HepG2 (cell line): ENCODE data around the gene DHRS1. TPM values are rescaled to one million over a fixed set of nuclear protein-coding genes. Genes with fewer than 3 reads are reported as not detected.

ENCODE experiments used
- ARNT2 ChIP-seq: sonication (generic); formaldehyde crosslinking; IDR thresholded peaks from 2 replicates; pipeline ENCODE4 v1.8.0; 2022; ENCODE audit warnings: mild to moderate bottlenecking, low read depth, missing genetic modification reagents, moderate library complexity
- GATAD2A ChIP-seq: IDR thresholded peaks from 2 replicates; pipeline ENCODE4 v1.6.1; 2016
- HBP1 ChIP-seq: IDR thresholded peaks from 2 replicates; pipeline ENCODE4 v1.6.1; 2016; ENCODE audit warnings: low read depth, control low read depth
- HMGXB4 ChIP-seq, 2 experiments: sonication (generic) in 1 of 2; formaldehyde crosslinking in 1 of 2; IDR thresholded peaks; 2 replicates each; pipeline versions ENCODE4 v1.4.0 to v1.6.1; 2018 to 2020; ENCODE audit warnings: missing genetic modification reagents in 2 of 2, borderline replicate concordance in 1 of 2, low read depth in 1 of 2, mild to moderate bottlenecking in 1 of 2, missing biosample characterization in 1 of 2
- IKZF1 ChIP-seq: fragments of 450-650 bp; IDR thresholded peaks from 2 replicates; pipeline ENCODE4 v1.7.1; 2016
- KLF12 ChIP-seq: sonication (generic); formaldehyde crosslinking; IDR thresholded peaks from 2 replicates; pipeline ENCODE4 v1.4.0; 2020; ENCODE audit warnings: missing genetic modification reagents, borderline replicate concordance
- NCOR1 ChIP-seq: fragments of 200-600 bp; sonication (generic); IDR thresholded peaks from 2 replicates; pipeline ENCODE4 v1.7.0; 2017; ENCODE audit warnings: antibody characterized with exemption, low read length, borderline replicate concordance
- PPARG ChIP-seq: conservative IDR thresholded peaks from 2 replicates; pipeline ENCODE4 v1.6.1; 2016; ENCODE audit warnings: missing biosample characterization, missing genetic modification reagents
- SMARCC2 ChIP-seq: fragments of 450-650 bp; IDR thresholded peaks from 2 replicates; pipeline ENCODE4 v1.6.1; 2017; ENCODE audit warnings: antibody characterized with exemption, mild to moderate bottlenecking
- SNAI1 ChIP-seq: sonication (generic); formaldehyde crosslinking; IDR thresholded peaks from 2 replicates; pipeline ENCODE4 v1.5.0; 2020; ENCODE audit warnings: mild to moderate bottlenecking, missing genetic modification reagents, borderline replicate concordance
- SRF ChIP-seq: IDR thresholded peaks from 2 replicates; pipeline ENCODE4 v1.6.1; 2011; ENCODE audit warnings: mild to moderate bottlenecking, low read depth, low read length, moderate library complexity
- TARDBP ChIP-seq: sonication (generic); formaldehyde crosslinking; IDR thresholded peaks from 2 replicates; pipeline ENCODE4 v1.8.0; 2022; ENCODE audit warnings: mild to moderate bottlenecking, missing genetic modification reagents
- ZNF496 ChIP-seq: sonication (generic); formaldehyde crosslinking; IDR thresholded peaks from 2 replicates; pipeline ENCODE4 v1.8.1; 2023; ENCODE audit warnings: mild to moderate bottlenecking, moderate library complexity, missing genetic modification reagents; ENCODE audit not compliant: insufficient replicate concordance
- ZNF543 ChIP-seq: sonication (generic); formaldehyde crosslinking; IDR thresholded peaks from 2 replicates; pipeline ENCODE4 v1.4.0; 2020; ENCODE audit warnings: mild to moderate bottlenecking, missing genetic modification reagents
- ZNF83 ChIP-seq: sonication (generic); formaldehyde crosslinking; IDR thresholded peaks from 2 replicates; pipeline ENCODE4 v1.4.0; 2020; ENCODE audit warnings: missing genetic modification reagents, mild to moderate bottlenecking, borderline replicate concordance
- ZNF841 ChIP-seq: sonication (generic); formaldehyde crosslinking; IDR thresholded peaks from 2 replicates; pipeline ENCODE4 v1.8.1; 2023; ENCODE audit warnings: missing genetic modification reagents, borderline replicate concordance
- polyA plus RNA-seq, 8 experiments: library from polyadenylated mRNA; depleted of rRNA in 3 of 8; stranded (reverse) in 7 of 8; unstranded in 1 of 8; fragments of >200 nt; fragmentation: Illumina TruSeq in 4 of 8; extraction: Trizol in 4 of 8; gene quantifications; 2 replicates each; pipeline versions ENCODE4 v1.2.1 to v1.2.3, GENCODE V29; 2011 to 2016; ENCODE audit warnings: low read depth in 4 of 8, missing spikeins in 1 of 8, mixed read lengths in 1 of 8; ENCODE audit not compliant: insufficient read depth in 1 of 8
- total RNA-seq, 5 experiments: library from RNA; depleted of rRNA; stranded (reverse); fragments of >200 nt; fragmentation: Illumina TruSeq; extraction: Trizol; gene quantifications; 2 replicates each; pipeline ENCODE4 v1.2.3, GENCODE V29; 2016; ENCODE audit warnings: low read depth in 1 of 5
- TF ChIP-seq, protein P1 (sequence below): sonication (generic); formaldehyde crosslinking; IDR thresholded peaks from 2 replicates; pipeline ENCODE4 v1.4.0; 2020; ENCODE audit warnings: low read depth, mild to moderate bottlenecking, missing genetic modification reagents
- TF ChIP-seq, protein P2 (sequence below): sonication (generic); formaldehyde crosslinking; IDR thresholded peaks from 2 replicates; pipeline ENCODE4 v1.4.0; 2020; ENCODE audit warnings: mild to moderate bottlenecking, missing genetic modification reagents
- TF ChIP-seq, protein P3 (sequence below): IDR thresholded peaks from 2 replicates; pipeline ENCODE4 v1.6.1; 2016
- TF ChIP-seq, protein P4 (sequence below): sonication (generic); formaldehyde crosslinking; IDR thresholded peaks from 2 replicates; pipeline ENCODE4 v1.5.1; 2020; ENCODE audit warnings: missing genetic modification reagents, mild to moderate bottlenecking, borderline replicate concordance

DHRS1 gene
- total and polyA plus RNA-seq, 2 of the 13 experiments (the other 11 are each of a cell fraction or from before 2014, with no cell fraction given) = 49.8 to 60.8 TPM

DNA sequence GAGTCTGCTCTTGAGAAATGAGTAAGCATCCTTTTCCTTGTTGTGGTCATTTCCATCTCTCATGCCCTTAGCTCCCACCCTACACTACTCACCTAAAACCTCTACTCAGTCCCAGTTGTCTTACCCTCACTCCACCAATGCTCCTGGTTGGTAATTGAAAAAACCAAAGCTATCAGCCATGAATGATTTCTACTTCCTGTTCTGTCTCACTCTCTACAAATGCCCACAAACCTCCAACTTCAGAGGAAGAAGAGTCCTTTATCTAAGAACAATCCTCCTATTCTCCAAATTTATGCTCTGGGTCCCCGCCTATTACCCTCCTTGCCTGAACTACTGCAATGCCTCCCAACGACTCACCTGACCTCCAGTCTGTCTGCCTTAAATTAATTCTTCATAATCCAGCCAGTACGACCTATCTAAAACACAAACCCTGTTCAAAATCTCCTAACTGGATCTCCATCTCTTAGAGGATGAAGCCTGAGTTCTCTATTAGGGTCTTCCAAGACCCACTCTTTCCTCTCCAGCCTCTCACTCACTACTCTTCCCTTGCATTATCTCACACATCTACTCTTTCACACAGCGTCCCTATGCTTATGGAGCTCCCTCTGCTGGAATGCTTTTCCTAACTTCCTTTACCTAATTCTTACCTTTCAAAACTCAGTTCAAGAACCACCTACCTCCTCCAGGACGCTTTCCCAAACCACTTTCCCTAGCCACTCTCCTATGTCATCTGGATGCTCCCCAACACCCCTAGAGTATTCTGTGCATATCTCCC lies 2.2 kb downstream of the DHRS1 start (continued):
- TF ChIP-seq HBP1 (CRISPR knock-in tag) = 0 out of 2 replicates have a peak, but pooled peaks have one; percentile 61
- TF ChIP-seq, protein P1, sequence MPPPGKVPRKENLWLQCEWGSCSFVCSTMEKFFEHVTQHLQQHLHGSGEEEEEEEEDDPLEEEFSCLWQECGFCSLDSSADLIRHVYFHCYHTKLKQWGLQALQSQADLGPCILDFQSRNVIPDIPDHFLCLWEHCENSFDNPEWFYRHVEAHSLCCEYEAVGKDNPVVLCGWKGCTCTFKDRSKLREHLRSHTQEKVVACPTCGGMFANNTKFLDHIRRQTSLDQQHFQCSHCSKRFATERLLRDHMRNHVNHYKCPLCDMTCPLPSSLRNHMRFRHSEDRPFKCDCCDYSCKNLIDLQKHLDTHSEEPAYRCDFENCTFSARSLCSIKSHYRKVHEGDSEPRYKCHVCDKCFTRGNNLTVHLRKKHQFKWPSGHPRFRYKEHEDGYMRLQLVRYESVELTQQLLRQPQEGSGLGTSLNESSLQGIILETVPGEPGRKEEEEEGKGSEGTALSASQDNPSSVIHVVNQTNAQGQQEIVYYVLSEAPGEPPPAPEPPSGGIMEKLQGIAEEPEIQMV = no peak
- no peak for TF ChIP-seq ZNF496 (CRISPR knock-in tag)
- TF ChIP-seq, protein P2, sequence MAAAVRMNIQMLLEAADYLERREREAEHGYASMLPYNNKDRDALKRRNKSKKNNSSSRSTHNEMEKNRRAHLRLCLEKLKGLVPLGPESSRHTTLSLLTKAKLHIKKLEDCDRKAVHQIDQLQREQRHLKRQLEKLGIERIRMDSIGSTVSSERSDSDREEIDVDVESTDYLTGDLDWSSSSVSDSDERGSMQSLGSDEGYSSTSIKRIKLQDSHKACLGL (CRISPR knock-in tag) = no peak
- no peak for TF ChIP-seq ZNF83 (CRISPR knock-in tag)
- TF ChIP-seq ZNF841 (CRISPR knock-in tag) = no peak
- TF ChIP-seq SNAI1 = no peak
- TF ChIP-seq, protein P3, sequence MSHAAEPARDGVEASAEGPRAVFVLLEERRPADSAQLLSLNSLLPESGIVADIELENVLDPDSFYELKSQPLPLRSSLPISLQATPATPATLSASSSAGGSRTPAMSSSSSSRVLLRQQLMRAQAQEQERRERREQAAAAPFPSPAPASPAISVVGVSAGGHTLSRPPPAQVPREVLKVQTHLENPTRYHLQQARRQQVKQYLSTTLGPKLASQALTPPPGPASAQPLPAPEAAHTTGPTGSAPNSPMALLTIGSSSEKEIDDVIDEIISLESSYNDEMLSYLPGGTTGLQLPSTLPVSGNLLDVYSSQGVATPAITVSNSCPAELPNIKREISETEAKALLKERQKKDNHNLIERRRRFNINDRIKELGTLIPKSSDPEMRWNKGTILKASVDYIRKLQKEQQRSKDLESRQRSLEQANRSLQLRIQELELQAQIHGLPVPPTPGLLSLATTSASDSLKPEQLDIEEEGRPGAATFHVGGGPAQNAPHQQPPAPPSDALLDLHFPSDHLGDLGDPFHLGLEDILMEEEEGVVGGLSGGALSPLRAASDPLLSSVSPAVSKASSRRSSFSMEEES (CRISPR knock-in tag) = no peak
- no peak for TF ChIP-seq SRF
- no peak; the same call in 1 of the 2 replicates for TF ChIP-seq SMARCC2
- TF ChIP-seq KLF12 (CRISPR knock-in tag) = no peak
- peak; percentile 63 for TF ChIP-seq GATAD2A (CRISPR knock-in tag)
- TF ChIP-seq, protein P4, sequence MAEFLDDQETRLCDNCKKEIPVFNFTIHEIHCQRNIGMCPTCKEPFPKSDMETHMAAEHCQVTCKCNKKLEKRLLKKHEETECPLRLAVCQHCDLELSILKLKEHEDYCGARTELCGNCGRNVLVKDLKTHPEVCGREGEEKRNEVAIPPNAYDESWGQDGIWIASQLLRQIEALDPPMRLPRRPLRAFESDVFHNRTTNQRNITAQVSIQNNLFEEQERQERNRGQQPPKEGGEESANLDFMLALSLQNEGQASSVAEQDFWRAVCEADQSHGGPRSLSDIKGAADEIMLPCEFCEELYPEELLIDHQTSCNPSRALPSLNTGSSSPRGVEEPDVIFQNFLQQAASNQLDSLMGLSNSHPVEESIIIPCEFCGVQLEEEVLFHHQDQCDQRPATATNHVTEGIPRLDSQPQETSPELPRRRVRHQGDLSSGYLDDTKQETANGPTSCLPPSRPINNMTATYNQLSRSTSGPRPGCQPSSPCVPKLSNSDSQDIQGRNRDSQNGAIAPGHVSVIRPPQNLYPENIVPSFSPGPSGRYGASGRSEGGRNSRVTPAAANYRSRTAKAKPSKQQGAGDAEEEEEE (CRISPR knock-in tag) = no peak
- TF ChIP-seq HMGXB4 (CRISPR knock-in tag; IDR thresholded peaks at IDR 0.05; ENCODE audit: borderline replicate concordance in 1 of 2, low read depth in 1 of 2) = peak; percentile 70 to 94
- peak; percentile 42; the same call in 1 of the 2 replicates for TF ChIP-seq PPARG (CRISPR knock-in tag)
- TF ChIP-seq ARNT2 = 0 out of 2 replicates have a peak, but pooled peaks have one; percentile 46
- TF ChIP-seq TARDBP = peak; percentile 2; the same call in 1 of the 2 replicates
- 0 out of 2 replicates have a peak, but pooled peaks have one; percentile 19 for TF ChIP-seq ZNF543 (CRISPR knock-in tag)
- TF ChIP-seq IKZF1 = no peak
- no peak for TF ChIP-seq NCOR1
